Hepatic stellate cell (primary cell): ENCODE data around the gene PIAS1.
"Not testable (repeated sequence)": the region's sequence is repeated elsewhere in the genome, so short reads cannot be mapped to it uniquely, and the experiment has no call there.

Experiments
- DNase-seq: peaks from one replicate; pipeline ENCODE4 v3.0.0; 2011; ENCODE audit warnings: low spot score

The PIAS1 gene

GRCh38 chr15:68218847-68219798 is 165.0 kb downstream of the PIAS1 start:
- no peak for DNase-seq

DNA sequence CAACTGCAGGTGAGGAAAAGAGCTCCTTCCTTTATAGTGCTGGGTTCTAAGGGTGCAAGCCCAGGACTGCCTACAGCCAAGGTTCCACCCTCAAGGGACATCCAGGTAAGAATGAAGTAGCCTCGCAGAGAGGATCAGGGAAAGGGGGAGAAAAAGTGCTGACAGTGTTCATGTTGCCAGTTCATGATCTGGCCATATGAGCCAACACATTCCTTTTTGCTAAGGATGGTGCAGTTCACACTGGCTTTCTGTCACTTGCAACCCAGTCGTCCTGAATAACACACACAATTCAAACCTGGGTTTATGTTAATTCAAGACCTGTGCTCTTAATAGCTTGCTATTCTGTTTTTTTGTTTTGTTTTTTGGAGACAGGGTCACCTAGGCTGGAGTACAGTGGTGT is 166.4 kb downstream of the PIAS1 start:
- DNase-seq: no peak

- DNase-seq: no peak
These were observed 166.9 kb downstream of the PIAS1 start for GRCh38 chr15:68220967-68221366.

DNA sequence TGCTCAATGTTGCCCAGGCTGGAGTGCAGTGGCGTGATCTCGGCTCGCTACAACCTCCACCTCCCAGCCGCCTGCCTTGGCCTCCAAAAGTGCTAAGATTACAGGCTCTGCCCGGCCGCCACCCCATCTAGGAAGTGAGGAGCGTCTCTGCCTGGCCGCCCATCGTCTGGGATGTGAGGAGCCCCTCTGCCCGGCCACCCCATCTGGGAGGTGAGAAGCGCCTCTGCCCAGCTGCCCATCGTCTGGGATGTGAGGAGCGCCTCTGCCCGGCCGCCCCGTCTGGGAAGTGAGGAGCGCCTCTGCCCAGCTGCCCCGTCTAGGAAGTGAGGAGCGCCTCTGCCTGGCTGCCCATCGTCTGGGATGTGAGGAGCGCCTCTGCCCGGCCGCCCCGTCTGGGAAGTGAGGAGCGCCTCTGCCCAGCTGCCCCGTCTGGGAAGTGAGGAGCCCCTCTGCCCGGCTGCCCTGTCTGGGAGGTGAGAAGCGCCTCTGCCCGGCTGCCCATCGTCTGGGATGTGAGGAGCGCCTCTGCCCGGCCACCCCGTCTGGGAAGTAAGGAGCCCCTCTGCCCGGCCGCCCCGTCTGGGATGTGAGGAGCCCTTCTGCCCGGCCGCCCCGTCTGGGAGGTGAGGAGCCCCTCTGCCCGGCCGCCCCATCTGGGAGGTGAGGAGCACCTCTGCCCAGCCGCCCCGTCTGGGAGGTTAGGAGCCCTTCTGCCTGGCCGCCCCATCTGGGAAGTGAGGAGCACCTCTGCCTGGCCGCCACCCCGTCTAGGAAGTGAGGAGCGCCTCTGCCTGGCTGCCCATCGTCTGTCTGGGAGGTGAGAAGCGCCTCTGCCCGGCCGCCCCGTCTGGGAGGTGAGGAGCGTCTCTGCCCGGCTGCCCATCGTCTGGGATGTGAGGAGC is 167.7 kb downstream of the PIAS1 start:
- DNase-seq: not testable (repeated sequence)

DNA sequence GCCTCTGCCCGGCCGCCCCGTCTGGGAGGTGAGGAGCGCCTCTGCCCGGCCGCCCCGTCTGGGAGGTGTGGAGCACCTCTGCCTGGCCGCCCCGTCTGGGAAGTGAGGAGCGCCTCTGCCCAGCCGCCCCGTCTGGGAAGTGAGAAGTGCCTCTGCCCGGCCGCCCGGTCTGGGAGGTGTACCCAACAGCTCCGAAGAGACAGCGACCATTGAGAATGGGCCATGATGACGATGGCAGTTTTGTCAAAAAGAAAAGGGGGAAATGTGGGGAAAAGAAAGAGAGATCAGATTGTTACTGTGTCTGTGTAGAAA is 168.3 kb downstream of the PIAS1 start:
- DNase-seq: not testable (repeated sequence)

DNA sequence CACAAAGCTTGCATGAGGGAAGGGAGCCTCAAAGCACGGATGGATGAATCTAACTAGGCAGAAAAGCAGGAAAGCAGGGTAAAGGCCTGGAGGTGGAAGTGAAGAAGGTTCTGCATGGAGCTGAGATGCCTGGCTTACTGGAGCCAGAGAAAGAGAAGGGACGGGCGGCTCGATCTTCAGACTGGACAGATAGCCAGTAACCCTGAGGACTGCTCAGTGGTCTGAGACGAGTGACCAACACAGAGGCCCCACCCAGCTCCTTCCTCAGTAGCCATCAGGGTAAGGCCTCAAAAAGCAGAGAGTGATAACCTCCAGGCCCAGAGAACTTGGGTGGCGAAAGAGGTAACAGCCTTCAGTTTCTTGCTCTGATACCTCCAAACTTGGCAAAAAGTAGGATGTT is 169.1 kb downstream of the PIAS1 start:
- DNase-seq: no peak

GRCh38 chr15:68224108-68224507 is 170.0 kb downstream of the PIAS1 start:
- DNase-seq: no peak

GRCh38 chr15:68224546-68225250 is 170.6 kb downstream of the PIAS1 start:
- DNase-seq: no peak

- not testable (repeated sequence) for DNase-seq
These were observed 171.3 kb downstream of the PIAS1 start for GRCh38 chr15:68225442-68225841.

DNA sequence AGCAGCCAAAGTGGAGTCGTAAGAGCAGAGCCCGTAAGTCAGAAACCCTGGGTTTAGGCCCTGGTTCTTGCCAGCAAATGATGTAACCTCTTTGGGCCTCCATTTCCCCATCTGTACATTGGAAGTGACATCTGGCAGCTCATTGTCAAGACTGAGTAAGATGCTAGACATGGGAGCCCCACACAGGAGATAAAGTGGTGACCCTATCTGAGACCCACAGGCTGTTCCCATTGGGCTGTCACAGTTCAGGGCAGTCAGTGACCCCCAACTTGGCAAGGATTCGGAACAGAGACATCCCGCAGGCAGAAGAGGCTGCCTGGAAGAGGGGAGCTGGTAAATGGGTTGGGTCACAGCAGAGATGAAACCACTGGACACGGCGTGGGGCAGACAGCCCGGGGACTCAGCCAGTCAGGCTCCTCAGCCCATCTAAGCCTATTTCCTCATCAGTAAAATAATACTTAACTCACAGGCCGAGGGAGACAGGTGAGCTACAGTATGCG is 173.6 kb downstream of the PIAS1 start:
- DNase-seq: no peak

GRCh38 chr15:68228143-68228970 is 174.2 kb downstream of the PIAS1 start:
- peak; percentile 44 for DNase-seq

DNA sequence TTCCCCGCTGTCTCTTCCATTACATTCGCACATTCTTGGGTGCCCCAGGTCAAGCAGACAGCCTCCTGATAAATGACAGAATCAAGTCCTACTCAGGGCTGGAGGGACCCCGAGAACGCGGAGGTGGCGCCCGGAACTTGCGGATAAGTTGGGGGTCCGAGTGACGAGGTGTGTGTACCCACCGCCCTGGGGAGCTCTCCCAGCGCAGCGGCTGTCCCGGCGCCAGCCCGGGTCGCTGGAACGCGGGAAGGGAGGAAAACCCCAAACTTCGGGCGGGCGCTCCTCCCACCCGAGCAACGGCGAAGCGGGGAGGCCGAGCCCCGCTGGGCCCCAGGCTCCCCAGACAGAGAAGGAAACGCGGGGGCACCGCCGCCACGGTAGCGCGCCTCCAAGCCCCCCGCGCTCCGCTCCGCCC is 174.9 kb downstream of the PIAS1 start:
- DNase-seq: no peak

DNA sequence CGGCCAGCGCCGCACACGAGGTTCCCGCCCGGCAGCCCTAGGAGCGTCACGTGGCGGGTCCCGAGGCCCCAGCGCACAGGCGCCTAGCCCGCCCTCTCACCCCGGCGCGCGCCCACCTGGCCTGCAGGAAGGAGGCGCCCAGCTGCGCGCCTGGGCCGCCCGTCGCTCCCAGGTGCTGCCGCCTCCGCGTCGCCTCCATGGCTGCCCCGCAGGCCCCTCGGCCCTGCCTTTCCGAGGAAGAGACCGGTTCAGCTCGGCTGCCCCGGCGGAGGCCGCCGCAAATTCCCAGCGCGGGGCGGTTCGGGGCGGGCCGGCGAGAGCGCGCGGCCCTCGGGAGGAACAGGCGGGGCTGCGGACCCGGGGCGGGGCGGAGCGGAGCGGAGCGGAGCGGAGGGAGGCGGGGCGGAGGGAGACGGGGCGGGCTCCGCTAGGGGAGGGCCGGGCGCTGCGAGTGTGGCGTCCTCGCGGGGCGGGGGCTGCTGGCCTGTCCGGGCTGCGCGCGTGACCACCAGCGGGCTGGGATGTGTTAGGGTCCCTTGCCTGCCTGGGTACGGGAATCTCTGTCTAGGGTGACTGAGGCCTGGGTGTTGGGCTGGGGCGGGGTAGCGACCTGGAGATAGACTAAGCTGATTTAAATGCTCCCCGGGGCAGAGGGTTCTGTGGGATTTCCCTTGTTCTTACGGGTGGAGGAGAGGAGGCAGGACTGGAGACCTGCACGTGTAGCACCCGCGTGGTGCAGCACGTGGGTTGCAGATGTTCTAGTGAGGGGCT is 175.5 kb downstream of the PIAS1 start, which contains the start of gene CLN6:
TSS of gene CLN6 (minus strand) at position 343 of the 771 bp plus-strand sequence. CDS start at position 199, 144 bp downstream.
- peak; percentile 91 for DNase-seq

DNA sequence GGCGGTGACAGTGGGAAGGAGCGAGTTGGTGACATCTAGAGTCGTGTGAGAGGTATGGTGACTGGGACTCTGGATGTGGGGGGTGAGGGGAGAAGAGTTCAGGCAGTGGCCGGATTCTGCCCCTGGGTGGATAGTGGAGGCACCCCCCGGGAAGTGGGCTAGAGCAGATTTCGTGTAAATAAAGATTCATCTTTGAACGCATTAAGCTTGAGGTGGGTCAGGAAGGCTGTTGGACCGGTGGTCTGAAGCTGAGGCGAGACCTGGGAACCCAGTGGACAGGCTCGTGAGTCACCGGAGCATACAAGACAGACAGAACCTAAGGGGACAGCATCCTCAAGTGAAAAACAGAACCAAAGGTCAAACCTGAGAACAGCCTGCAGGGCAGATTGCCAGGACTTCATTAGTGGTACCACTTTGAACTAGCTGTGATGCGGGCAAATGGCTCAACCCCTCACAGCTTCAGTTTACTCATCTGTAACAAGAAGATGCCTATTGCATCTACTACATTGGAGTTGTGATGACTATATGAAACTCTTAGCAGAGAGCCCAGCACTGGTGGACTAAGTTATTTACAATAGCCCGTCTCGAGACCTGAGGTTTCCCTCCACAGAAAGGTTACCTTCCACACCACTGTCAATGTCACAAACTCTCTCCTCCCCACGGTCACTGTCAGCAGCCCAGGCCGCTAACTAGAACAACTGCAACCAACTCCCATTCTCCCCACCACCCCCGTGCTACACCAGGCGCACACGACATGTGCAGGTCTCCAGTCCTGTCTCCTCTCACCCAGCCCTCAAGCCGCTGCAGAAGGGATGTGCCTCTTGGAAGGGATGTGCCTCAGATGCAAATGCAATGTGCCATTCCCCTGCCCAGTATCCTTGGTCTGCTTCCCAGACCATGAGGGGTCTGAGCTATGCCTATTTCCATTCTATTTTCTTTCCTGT is 176.3 kb downstream of the PIAS1 start:
- no peak for DNase-seq

GRCh38 chr15:68231102-68231818 is 177.1 kb downstream of the PIAS1 start:
- DNase-seq: no peak

DNA sequence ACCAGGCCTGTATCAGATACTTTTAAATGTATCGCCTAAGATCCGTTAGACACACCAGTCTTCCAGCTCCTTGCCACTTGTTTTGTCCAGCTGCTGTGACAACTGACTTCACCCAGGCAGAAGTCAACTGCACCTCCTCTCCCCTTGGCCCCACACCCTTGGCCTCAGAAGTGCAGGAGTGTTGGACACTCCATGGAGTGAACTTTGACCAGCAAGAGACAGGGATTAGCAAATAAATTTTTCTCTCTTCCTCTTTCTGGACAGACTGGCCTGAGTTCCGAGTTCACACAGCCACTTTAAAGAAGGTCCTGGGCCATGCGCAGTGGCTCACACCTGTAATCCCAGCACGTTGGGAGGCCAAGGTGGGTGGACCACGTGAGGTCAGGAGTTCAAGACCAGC is 178.3 kb downstream of the PIAS1 start:
- no peak for DNase-seq

GRCh38 chr15:68232937-68233336 is 178.8 kb downstream of the PIAS1 start:
- DNase-seq: no peak

DNA sequence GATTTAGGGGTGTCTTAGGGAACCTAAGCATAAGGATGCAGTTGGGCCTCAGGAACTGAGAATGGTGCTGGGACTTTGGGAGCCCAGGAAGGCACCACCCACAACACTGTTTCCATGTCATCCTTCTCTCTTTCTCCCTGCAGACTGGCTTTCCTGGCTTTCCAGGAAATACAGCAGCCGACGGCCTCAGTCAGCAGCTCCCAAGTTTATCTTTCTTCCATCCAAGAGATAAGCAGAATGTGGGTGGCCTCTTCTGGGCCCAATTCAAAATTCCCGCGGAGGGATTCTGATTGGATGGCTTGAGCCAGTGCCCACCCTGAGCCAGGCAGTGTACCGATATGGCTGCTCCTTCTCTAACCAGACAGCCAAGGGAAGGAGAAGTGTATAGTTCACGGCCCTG is 179.9 kb downstream of the PIAS1 start:
- peak; percentile 54 for DNase-seq
